Upper lobe of left lung (tissue), 4 donors: ENCODE data around the gene PHF11.

Source experiments
- POLR2A ChIP-seq, 4 donors: fragments of 450-650 bp; IDR thresholded peaks; one replicate each; pipeline ENCODE4 v1.5.1; 2016 to 2017; ENCODE audit warnings: antibody characterized with exemption in 4 of 4, mild to moderate bottlenecking in 2 of 4
- POLR2AphosphoS5 ChIP-seq, 2 donors: sonication (generic); formaldehyde crosslinking; IDR thresholded peaks; one replicate each; pipeline ENCODE4 v1.5.1; 2017; ENCODE audit warnings: antibody characterized with exemption in 2 of 2
- TF ChIP-seq, protein P1 (sequence below), 6 experiments: fragments of 450-650 bp in 4 of 6; fragments of 200-600 bp in 2 of 6; sonication (generic) in 2 of 6; IDR thresholded peaks; one replicate each; pipeline ENCODE4 v1.5.1; 2016 to 2019; ENCODE audit warnings: antibody characterized with exemption in 6 of 6

- TF ChIP-seq, protein P1, sequence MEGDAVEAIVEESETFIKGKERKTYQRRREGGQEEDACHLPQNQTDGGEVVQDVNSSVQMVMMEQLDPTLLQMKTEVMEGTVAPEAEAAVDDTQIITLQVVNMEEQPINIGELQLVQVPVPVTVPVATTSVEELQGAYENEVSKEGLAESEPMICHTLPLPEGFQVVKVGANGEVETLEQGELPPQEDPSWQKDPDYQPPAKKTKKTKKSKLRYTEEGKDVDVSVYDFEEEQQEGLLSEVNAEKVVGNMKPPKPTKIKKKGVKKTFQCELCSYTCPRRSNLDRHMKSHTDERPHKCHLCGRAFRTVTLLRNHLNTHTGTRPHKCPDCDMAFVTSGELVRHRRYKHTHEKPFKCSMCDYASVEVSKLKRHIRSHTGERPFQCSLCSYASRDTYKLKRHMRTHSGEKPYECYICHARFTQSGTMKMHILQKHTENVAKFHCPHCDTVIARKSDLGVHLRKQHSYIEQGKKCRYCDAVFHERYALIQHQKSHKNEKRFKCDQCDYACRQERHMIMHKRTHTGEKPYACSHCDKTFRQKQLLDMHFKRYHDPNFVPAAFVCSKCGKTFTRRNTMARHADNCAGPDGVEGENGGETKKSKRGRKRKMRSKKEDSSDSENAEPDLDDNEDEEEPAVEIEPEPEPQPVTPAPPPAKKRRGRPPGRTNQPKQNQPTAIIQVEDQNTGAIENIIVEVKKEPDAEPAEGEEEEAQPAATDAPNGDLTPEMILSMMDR (IDR thresholded peaks at IDR 0.05): no peak
- TF ChIP-seq POLR2A (IDR thresholded peaks at IDR 0.05) (no peak), POLR2AphosphoS5 (IDR thresholded peaks at IDR 0.05) (no peak)
Measured at GRCh38 chr13:49497272-49497671, 1.5 kb downstream of the PHF11 start.
